Lung (tissue), 14 donors: Measurements from ENCODE around the gene OR4F29. TPM values are rescaled to one million over a fixed set of nuclear protein-coding genes. Genes with fewer than 3 reads are reported as not detected.
"Not testable (repeated sequence)": the region's sequence is repeated elsewhere in the genome, so short reads cannot be mapped to it uniquely, and the experiment has no call there.

Source experiments
- ATAC-seq: fragments of 200-7000 bp; cut with Tn5 transposase; one replicate; pipeline ENCODE4 v1.9.1; 2020; ENCODE audit warnings: moderate number of reproducible peaks; ENCODE audit not compliant: insufficient read depth, low FRiP score
- DNase-seq, 3 donors: peaks; one replicate each; pipeline ENCODE4 v3.0.0-alpha.2; 2013 to 2017
- H3K27ac ChIP-seq, 2 donors: one replicate each; pipeline ENCODE4 v1.5.1; 2013; ENCODE audit warnings: mild to moderate bottlenecking in 2 of 2, moderate library complexity in 2 of 2, control low read depth in 1 of 2, inconsistent platforms in 1 of 2, low read depth in 1 of 2, low read length in 1 of 2
- H3K27me3 ChIP-seq, 3 donors: one replicate each; pipeline ENCODE4 v1.5.1; 2013; ENCODE audit warnings: low read length in 2 of 3; ENCODE audit not compliant: control insufficient read depth in 3 of 3, insufficient read depth in 3 of 3
- H3K36me3 ChIP-seq, 4 donors: one replicate each; pipeline ENCODE4 v1.5.1; 2013; ENCODE audit warnings: low read length in 4 of 4, mild to moderate bottlenecking in 1 of 4, moderate library complexity in 1 of 4; ENCODE audit not compliant: control insufficient read depth in 4 of 4, insufficient read depth in 4 of 4
- H3K4me1 ChIP-seq, 5 donors: one replicate each; pipeline ENCODE4 v1.5.1; 2013; ENCODE audit warnings: low read length in 5 of 5, mild to moderate bottlenecking in 2 of 5, moderate library complexity in 1 of 5; ENCODE audit not compliant: control insufficient read depth in 5 of 5, insufficient read depth in 5 of 5
- H3K4me3 ChIP-seq: one replicate; pipeline ENCODE4 v1.5.1; 2013; ENCODE audit warnings: mild to moderate bottlenecking, control low read depth, moderate library complexity
- H3K9ac ChIP-seq, 2 donors: one replicate each; pipeline ENCODE4 v1.5.1; 2013; ENCODE audit warnings: low read length in 2 of 2, control low read depth in 1 of 2; ENCODE audit not compliant: insufficient read depth in 1 of 2
- H3K9me3 ChIP-seq, 4 donors: one replicate each; pipeline ENCODE4 v1.5.1; 2013; ENCODE audit warnings: low read length in 3 of 4, mild to moderate bottlenecking in 1 of 4, moderate library complexity in 1 of 4; ENCODE audit not compliant: control insufficient read depth in 4 of 4, insufficient read depth in 3 of 4
- long read RNA-seq, 5 donors: transcript quantifications; one replicate each; lab custom pipeline, GENCODE V29; 2026
- polyA plus RNA-seq, 2 donors: library from polyadenylated mRNA; stranded (reverse); fragments of 200-250 nt; gene quantifications; one replicate each; pipeline ENCODE4 v1.2.1, GENCODE V29; 2013
- total RNA-seq, 2 donors: library from RNA; depleted of rRNA in 1 of 2; stranded (reverse); fragments of >200 nt in 1 of 2; gene quantifications; one replicate each; pipeline ENCODE4 v1.2.1, GENCODE V29; 2014 to 2021
- donor health status: Bipolar disorder and iron deficiency.
- donor health status: healthy.
- donor health status: DM: yes; HTN: yes; CAD: no.

Gene OR4F29, protein sequence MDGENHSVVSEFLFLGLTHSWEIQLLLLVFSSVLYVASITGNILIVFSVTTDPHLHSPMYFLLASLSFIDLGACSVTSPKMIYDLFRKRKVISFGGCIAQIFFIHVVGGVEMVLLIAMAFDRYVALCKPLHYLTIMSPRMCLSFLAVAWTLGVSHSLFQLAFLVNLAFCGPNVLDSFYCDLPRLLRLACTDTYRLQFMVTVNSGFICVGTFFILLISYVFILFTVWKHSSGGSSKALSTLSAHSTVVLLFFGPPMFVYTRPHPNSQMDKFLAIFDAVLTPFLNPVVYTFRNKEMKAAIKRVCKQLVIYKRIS
- total RNA-seq (not detected), polyA plus RNA-seq (not detected)
- long read RNA-seq, donor 1: 0 reads
- long read RNA-seq, donor 2: 0 reads
- long read RNA-seq, donor 3: 0 reads
- long read RNA-seq, donor 4: 0 reads
- long read RNA-seq, donor 5: 0 reads

- not testable (repeated sequence) for H3K4me3 ChIP-seq, H3K27me3 ChIP-seq, H3K4me1 ChIP-seq, H3K9me3 ChIP-seq, H3K27ac ChIP-seq, H3K9ac ChIP-seq, ATAC-seq, H3K36me3 ChIP-seq, DNase-seq
Measured at GRCh38 chr1:451578-451977, at the start of gene OR4F29. OR4F29 (minus strand) TSS chr1:451678; CDS start chr1:451678, 0 bp downstream.

Other genes starting within 250 kb of the OR4F29 start
- gene OR4F16, start 235.0 kb upstream of the OR4F29 start, total RNA-seq: not detected
- gene OR4F16, start 235.0 kb upstream of the OR4F29 start, polyA plus RNA-seq: not detected